IMR-90 (cell line): Measurements from ENCODE around the gene CD96. TPM values are rescaled to one million over a fixed set of nuclear protein-coding genes. Genes with fewer than 3 reads are reported as not detected.

Source experiments
- ATAC-seq: fragments of 200-7000 bp; cut with Tn5 transposase; 2 replicates; pipeline ENCODE4 v1.9.1; 2020; ENCODE audit warnings: low read depth, mild to moderate bottlenecking, moderate library complexity
- BruUV-seq: library from RNA; stranded (reverse); fragments of 400-500 nt; replicated peaks from 2 replicates; lab custom pipeline; 2021; lab: Mats Ljungman, UMichigan
- CTCF ChIA-PET: fragments of 300-600 bp; formaldehyde crosslinking; extraction: SDS; loops from one replicate; lab custom pipeline; 2021; ENCODE audit warnings: antibody characterized with exemption; lab: Yijun Ruan, JAX
- POLR2A ChIA-PET: fragments of 300-600 bp; sonication (Branson Sonifier 250); formaldehyde crosslinking; loops from one replicate; lab custom pipeline; 2022; ENCODE audit warnings: antibody characterized with exemption; ENCODE audit not compliant: unreplicated experiment; lab: Charles Lee
- DNase-seq: peaks from one replicate; pipeline ENCODE4 v3.0.0; 2013
- H2AFZ ChIP-seq: replicated peaks from 2 replicates; pipeline ENCODE3; 2013; ENCODE audit warnings: low read length, mild to moderate bottlenecking; ENCODE audit not compliant: poor library complexity
- H2AK5ac ChIP-seq: 2 replicates; pipeline ENCODE4 v1.6.1; 2013; ENCODE audit warnings: low read depth, low read length, inconsistent platforms
- H2AK9ac ChIP-seq: replicated peaks from 2 replicates; pipeline ENCODE3; 2013; ENCODE audit warnings: mild to moderate bottlenecking, low read depth, low read length, moderate library complexity; ENCODE audit not compliant: poor library complexity
- H2BK120ac ChIP-seq: 2 replicates; pipeline ENCODE4 v1.6.1; 2013; ENCODE audit warnings: low read depth, low read length, inconsistent platforms
- H2BK15ac ChIP-seq: 3 replicates; pipeline ENCODE4 v1.6.1; 2013; ENCODE audit warnings: low read depth, low read length, inconsistent platforms
- H2BK20ac ChIP-seq: 2 replicates; pipeline ENCODE4 v1.6.1; 2013; ENCODE audit warnings: low read depth, mild to moderate bottlenecking, inconsistent platforms, low read length, moderate library complexity
- H2BK5ac ChIP-seq: 2 replicates; pipeline ENCODE4 v1.6.1; 2013; ENCODE audit warnings: mild to moderate bottlenecking, low read depth, low read length, inconsistent platforms; ENCODE audit not compliant: poor library complexity, severe bottlenecking
- H3K14ac ChIP-seq: replicated peaks from 2 replicates; pipeline ENCODE4 v1.6.1; 2013; ENCODE audit warnings: low read depth, low read length, inconsistent platforms
- H3K18ac ChIP-seq: 2 replicates; pipeline ENCODE4 v1.6.1; 2013; ENCODE audit warnings: low read depth, low read length, control low read depth
- H3K23ac ChIP-seq: 2 replicates; pipeline ENCODE4 v1.6.1; 2013; ENCODE audit warnings: low read depth, low read length, inconsistent platforms
- H3K27ac ChIP-seq: 2 replicates; pipeline ENCODE4 v1.5.1; 2013; ENCODE audit warnings: mild to moderate bottlenecking, control low read depth, low read length; ENCODE audit not compliant: insufficient read depth
- H3K27me3 ChIP-seq: 2 replicates; pipeline ENCODE4 v1.6.1; 2013; ENCODE audit warnings: low read length; ENCODE audit not compliant: control insufficient read depth, insufficient read depth
- H3K36me3 ChIP-seq: 2 replicates; pipeline ENCODE4 v1.6.1; 2013; ENCODE audit warnings: low read length, mixed read lengths; ENCODE audit not compliant: control insufficient read depth, insufficient read depth
- H3K4ac ChIP-seq: 2 replicates; pipeline ENCODE4 v1.6.1; 2013; ENCODE audit warnings: low read depth, low read length, inconsistent platforms
- H3K4me1 ChIP-seq: 2 replicates; pipeline ENCODE4 v1.6.1; 2013; ENCODE audit warnings: low read length, mixed read lengths; ENCODE audit not compliant: control insufficient read depth, insufficient read depth
- H3K4me2 ChIP-seq: 2 replicates; pipeline ENCODE4 v1.6.1; 2013; ENCODE audit warnings: low read depth, mild to moderate bottlenecking, control low read depth, low read length, moderate library complexity
- H3K4me3 ChIP-seq: 2 replicates; pipeline ENCODE4 v1.5.1; 2013; ENCODE audit warnings: low read depth, mild to moderate bottlenecking, control low read depth, low read length, moderate library complexity; ENCODE audit not compliant: insufficient read depth
- H3K56ac ChIP-seq: 2 replicates; pipeline ENCODE4 v1.6.1; 2013; ENCODE audit warnings: low read length, inconsistent platforms; ENCODE audit not compliant: insufficient read depth; ENCODE audit errors: extremely low read depth
- H3K79me1 ChIP-seq, 2 experiments: 2 replicates each; pipeline ENCODE4 v1.6.1; 2013; ENCODE audit warnings: low read length in 2 of 2, inconsistent platforms in 1 of 2, low read depth in 1 of 2
- H3K9ac ChIP-seq: 2 replicates; pipeline ENCODE4 v1.6.1; 2013; ENCODE audit warnings: low read depth, low read length, control low read depth
- H3K9me1 ChIP-seq: 2 replicates; pipeline ENCODE4 v1.6.1; 2013; ENCODE audit warnings: low read length, inconsistent platforms; ENCODE audit not compliant: insufficient read depth
- H3K9me3 ChIP-seq: 2 replicates; pipeline ENCODE4 v1.6.1; 2013; ENCODE audit warnings: low read length; ENCODE audit not compliant: control insufficient read depth, insufficient read depth
- H4K20me1 ChIP-seq: 2 replicates; pipeline ENCODE4 v1.6.1; 2013; ENCODE audit warnings: low read length, inconsistent platforms; ENCODE audit not compliant: insufficient read depth
- H4K5ac ChIP-seq: 2 replicates; pipeline ENCODE4 v1.6.1; 2013; ENCODE audit warnings: mild to moderate bottlenecking, low read depth, low read length, control low read depth
- H4K8ac ChIP-seq, 2 experiments: 2 replicates each; pipeline ENCODE4 v1.6.1; 2013; ENCODE audit warnings: low read depth in 2 of 2, low read length in 2 of 2, control low read depth in 1 of 2, inconsistent platforms in 1 of 2
- H4K91ac ChIP-seq: 2 replicates; pipeline ENCODE4 v1.6.1; 2013; ENCODE audit warnings: low read depth, low read length, inconsistent platforms; ENCODE audit not compliant: insufficient read depth
- BHLHE40 ChIP-seq: fragments of 150-350 bp; IDR thresholded peaks from 2 replicates; pipeline ENCODE4 v1.6.1; 2016; ENCODE audit warnings: mild to moderate bottlenecking, low read depth, low read length
- CHD1 ChIP-seq: IDR thresholded peaks from 2 replicates; pipeline ENCODE4 v1.6.1; 2012; ENCODE audit warnings: low read depth, low read length, improper control_type of control experiment
- MAFK ChIP-seq: IDR thresholded peaks from 2 replicates; pipeline ENCODE4 v1.6.1; 2012; ENCODE audit warnings: low read depth, low read length, improper control_type of control experiment
- MAZ ChIP-seq: IDR thresholded peaks from 2 replicates; pipeline ENCODE4 v1.6.1; 2012; ENCODE audit warnings: low read depth, mild to moderate bottlenecking, low read length, improper control_type of control experiment, moderate library complexity, borderline replicate concordance
- MXI1 ChIP-seq: IDR thresholded peaks from 2 replicates; pipeline ENCODE4 v1.6.1; 2012; ENCODE audit warnings: low read depth, mild to moderate bottlenecking, low read length, moderate library complexity, borderline replicate concordance
- NFE2L2 ChIP-seq: fragments of 150-350 bp; IDR thresholded peaks from 2 replicates; pipeline ENCODE4 v1.6.1; 2016; ENCODE audit warnings: low read depth, mild to moderate bottlenecking, low read length
- POLR2A ChIP-seq: IDR thresholded peaks from 2 replicates; pipeline ENCODE4 v1.6.1; 2012; ENCODE audit warnings: mild to moderate bottlenecking, low read depth, low read length
- RAD21 ChIP-seq: IDR thresholded peaks from 2 replicates; pipeline ENCODE4 v1.6.1; 2012; ENCODE audit warnings: low read length, improper control_type of control experiment
- RCOR1 ChIP-seq: IDR thresholded peaks from 2 replicates; pipeline ENCODE4 v1.6.1; 2012; ENCODE audit warnings: mild to moderate bottlenecking, low read length, improper control_type of control experiment; ENCODE audit not compliant: insufficient replicate concordance
- RFX5 ChIP-seq: IDR thresholded peaks from 2 replicates; pipeline ENCODE4 v1.8.0; 2012; ENCODE audit warnings: low read depth, mild to moderate bottlenecking, low read length, moderate library complexity
- SMC3 ChIP-seq: fragments of 150-350 bp; IDR thresholded peaks from 2 replicates; pipeline ENCODE4 v1.6.1; 2016; ENCODE audit warnings: low read depth, mild to moderate bottlenecking, antibody characterized with exemption, low read length, moderate library complexity
- WGBS, 2 experiments: methylation state at CpG; one replicate each; pipeline versions ENCODE4 v1.1.5 to v1.1.7; 2013; ENCODE audit warnings: missing lambda C conversion rate in 2 of 2; ENCODE audit not compliant: insufficient read length in 1 of 2; ENCODE audit errors: extremely low coverage in 2 of 2; 5-methylcytosine and 5-hydroxymethylcytosine counted together
- dilution Hi-C: fragments of 300-500 bp; cut with HindIII; formaldehyde crosslinking; loops from one replicate; pipeline ENCODE4 v1.14.3; 2018; ENCODE audit warnings: low sequenced_read_pairs; ENCODE audit not compliant: unreplicated experiment
- in situ Hi-C: fragments of 300-500 bp; cut with MboI; formaldehyde crosslinking; loops from 3 replicates; pipeline ENCODE4 v1.14.3; 2019; ENCODE audit warnings: low sequenced_read_pairs, inconsistent platforms, mixed read lengths
- intact Hi-C: fragments of 100-400 bp; cut with micrococcal nuclease; formaldehyde crosslinking; loops from 2 replicates; pipeline ENCODE4 v1.10.0; 2022
- polyA plus RNA-seq, 3 experiments: library from polyadenylated mRNA; depleted of rRNA; stranded (reverse); fragments of >200 nt; gene quantifications; 2 replicates each; pipeline ENCODE4 v1.2.3, GENCODE V29; 2012; ENCODE audit warnings: low replicate concordance in 1 of 3
- total RNA-seq: library from RNA; depleted of rRNA; stranded (reverse); fragments of >200 nt; gene quantifications from 2 replicates; pipeline ENCODE4 v1.2.3, GENCODE V29; 2012
- TF ChIP-seq, protein P1 (sequence below): fragments of 150-350 bp; IDR thresholded peaks from 2 replicates; pipeline ENCODE4 v1.6.1; 2016; ENCODE audit warnings: low read depth, mild to moderate bottlenecking, low read length, moderate library complexity, borderline replicate concordance
- TF ChIP-seq, protein P2 (sequence below): conservative IDR thresholded peaks from 2 replicates; pipeline ENCODE4 v1.5.1; 2012; ENCODE audit warnings: mild to moderate bottlenecking, low read depth, low read length, improper control_type of control experiment
- TF ChIP-seq, protein P3 (sequence below): fragments of 150-350 bp; IDR thresholded peaks from 2 replicates; pipeline ENCODE4 v1.6.1; 2017; ENCODE audit warnings: mild to moderate bottlenecking, antibody characterized with exemption, low read length, low read depth

The CD96 gene
- total and polyA plus RNA-seq, 2 of the 4 experiments (the other 2 are of a cell fraction), result 0.05 to 0.18 TPM

DNA sequence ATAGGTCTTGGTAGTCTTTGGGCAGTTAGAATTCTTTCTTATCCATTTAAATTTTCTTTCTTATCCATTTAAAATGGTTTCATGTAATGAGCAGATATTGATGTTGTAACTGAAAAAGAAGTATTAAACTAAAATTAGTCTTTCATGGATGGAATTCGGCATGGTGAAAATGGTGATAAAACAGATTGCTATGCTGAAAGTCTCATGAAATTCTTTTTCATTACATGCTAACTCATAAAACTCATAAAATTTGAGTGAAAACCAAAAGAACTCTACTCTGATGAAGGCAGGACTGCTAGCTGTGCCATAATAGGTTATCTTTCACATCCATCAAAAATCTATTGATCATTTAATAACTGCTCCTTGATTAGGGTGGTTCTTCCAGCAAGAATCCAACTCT is 3.9 kb upstream of the CD96 start:
- H3K4me1 ChIP-seq, result peaks cover 7% of the 10 kb centered on the region
- no peak overlapping the region for H3K27ac ChIP-seq
- TF ChIP-seq, protein P1, sequence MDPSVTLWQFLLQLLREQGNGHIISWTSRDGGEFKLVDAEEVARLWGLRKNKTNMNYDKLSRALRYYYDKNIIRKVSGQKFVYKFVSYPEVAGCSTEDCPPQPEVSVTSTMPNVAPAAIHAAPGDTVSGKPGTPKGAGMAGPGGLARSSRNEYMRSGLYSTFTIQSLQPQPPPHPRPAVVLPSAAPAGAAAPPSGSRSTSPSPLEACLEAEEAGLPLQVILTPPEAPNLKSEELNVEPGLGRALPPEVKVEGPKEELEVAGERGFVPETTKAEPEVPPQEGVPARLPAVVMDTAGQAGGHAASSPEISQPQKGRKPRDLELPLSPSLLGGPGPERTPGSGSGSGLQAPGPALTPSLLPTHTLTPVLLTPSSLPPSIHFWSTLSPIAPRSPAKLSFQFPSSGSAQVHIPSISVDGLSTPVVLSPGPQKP, result no peak
- TF ChIP-seq RFX5 (no peak), MAFK (no peak), MAZ (no peak), SMC3 (no peak), MXI1 (no peak), CHD1 (no peak), RAD21 (no peak), POLR2A (no peak), BHLHE40 (no peak), NFE2L2 (no peak), RCOR1 (no peak)
- TF ChIP-seq, protein P2, sequence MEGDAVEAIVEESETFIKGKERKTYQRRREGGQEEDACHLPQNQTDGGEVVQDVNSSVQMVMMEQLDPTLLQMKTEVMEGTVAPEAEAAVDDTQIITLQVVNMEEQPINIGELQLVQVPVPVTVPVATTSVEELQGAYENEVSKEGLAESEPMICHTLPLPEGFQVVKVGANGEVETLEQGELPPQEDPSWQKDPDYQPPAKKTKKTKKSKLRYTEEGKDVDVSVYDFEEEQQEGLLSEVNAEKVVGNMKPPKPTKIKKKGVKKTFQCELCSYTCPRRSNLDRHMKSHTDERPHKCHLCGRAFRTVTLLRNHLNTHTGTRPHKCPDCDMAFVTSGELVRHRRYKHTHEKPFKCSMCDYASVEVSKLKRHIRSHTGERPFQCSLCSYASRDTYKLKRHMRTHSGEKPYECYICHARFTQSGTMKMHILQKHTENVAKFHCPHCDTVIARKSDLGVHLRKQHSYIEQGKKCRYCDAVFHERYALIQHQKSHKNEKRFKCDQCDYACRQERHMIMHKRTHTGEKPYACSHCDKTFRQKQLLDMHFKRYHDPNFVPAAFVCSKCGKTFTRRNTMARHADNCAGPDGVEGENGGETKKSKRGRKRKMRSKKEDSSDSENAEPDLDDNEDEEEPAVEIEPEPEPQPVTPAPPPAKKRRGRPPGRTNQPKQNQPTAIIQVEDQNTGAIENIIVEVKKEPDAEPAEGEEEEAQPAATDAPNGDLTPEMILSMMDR, result no peak
- TF ChIP-seq, protein P3, sequence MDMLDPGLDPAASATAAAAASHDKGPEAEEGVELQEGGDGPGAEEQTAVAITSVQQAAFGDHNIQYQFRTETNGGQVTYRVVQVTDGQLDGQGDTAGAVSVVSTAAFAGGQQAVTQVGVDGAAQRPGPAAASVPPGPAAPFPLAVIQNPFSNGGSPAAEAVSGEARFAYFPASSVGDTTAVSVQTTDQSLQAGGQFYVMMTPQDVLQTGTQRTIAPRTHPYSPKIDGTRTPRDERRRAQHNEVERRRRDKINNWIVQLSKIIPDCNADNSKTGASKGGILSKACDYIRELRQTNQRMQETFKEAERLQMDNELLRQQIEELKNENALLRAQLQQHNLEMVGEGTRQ, result no peak
- H3K9me3 ChIP-seq, result no peaks in the 10 kb centered on the region
- intact Hi-C loops (loop anchor here (5.0 kb wide), 2 partner anchors 466 to 1011 kb away; partner anchors contain the start of gene NECTIN3), dilution Hi-C loops (no loop called here), in situ Hi-C loops (no loop called here)
- CTCF ChIA-PET, result interaction anchor here (0.6 kb wide), 1 partner anchor 50 kb away, joined by 3 read pairs; no protein-coding TSS in a partner anchor
- H3K23ac ChIP-seq, result no peak overlapping the region
- no peak overlapping the region for H3K56ac ChIP-seq
- H3K4me3 ChIP-seq, result no peak overlapping the region
- no peak overlapping the region for H2AK5ac ChIP-seq
- peak overlapping the region; percentile 22; the same call in 1 of the 3 replicates for H2BK15ac ChIP-seq
- no peak overlapping the region for H4K8ac ChIP-seq
- BruUV-seq, result no TSS peak
- H2AK9ac ChIP-seq, result no peak overlapping the region
- H3K4me2 ChIP-seq, result no peak overlapping the region
- H3K27me3 ChIP-seq, result no peaks in the 10 kb centered on the region
- no peak overlapping the region for H4K91ac ChIP-seq
- H3K4ac ChIP-seq, result no peak overlapping the region
- no peak overlapping the region for H4K5ac ChIP-seq
- no peak overlapping the region for H2BK120ac ChIP-seq
- H3K79me1 ChIP-seq, result no peaks in the 10 kb centered on the region
- no CpG with 5 or more reads among the region's 1 CpG for WGBS, 2 experiments
- H2BK5ac ChIP-seq, result no peak overlapping the region
- H3K18ac ChIP-seq, result no peak overlapping the region
- H3K9ac ChIP-seq, result no peak overlapping the region
- no peak overlapping the region for H3K14ac ChIP-seq
- ATAC-seq (no peak), DNase-seq (no peak)
- H2BK20ac ChIP-seq, result peak overlapping the region; percentile 47; the same call in 1 of the 2 replicates
- H3K9me1 ChIP-seq, result peaks cover 7% of the 10 kb centered on the region; the same call in 1 of the 2 replicates
- no peaks in the 10 kb centered on the region for H4K20me1 ChIP-seq
- H2AFZ ChIP-seq, result no peak overlapping the region
- POLR2A ChIA-PET, result no interaction called here
- H3K36me3 ChIP-seq, result no peaks in the 10 kb centered on the region
